NCI-H2171 (cell line): ENCODE results near the gene ATXN2L.
A peak's percentile ranks its signal among the peaks of the same experiment; 100 is the strongest.
"Not testable (repeated sequence)": the region's sequence is repeated elsewhere in the genome, so short reads cannot be mapped to it uniquely, and the experiment has no call there.

Source experiments
- DNase-seq: peaks from one replicate; lab custom pipeline; 2025; lab: John Stamatoyannopoulos, UW

Gene ATXN2L

DNA sequence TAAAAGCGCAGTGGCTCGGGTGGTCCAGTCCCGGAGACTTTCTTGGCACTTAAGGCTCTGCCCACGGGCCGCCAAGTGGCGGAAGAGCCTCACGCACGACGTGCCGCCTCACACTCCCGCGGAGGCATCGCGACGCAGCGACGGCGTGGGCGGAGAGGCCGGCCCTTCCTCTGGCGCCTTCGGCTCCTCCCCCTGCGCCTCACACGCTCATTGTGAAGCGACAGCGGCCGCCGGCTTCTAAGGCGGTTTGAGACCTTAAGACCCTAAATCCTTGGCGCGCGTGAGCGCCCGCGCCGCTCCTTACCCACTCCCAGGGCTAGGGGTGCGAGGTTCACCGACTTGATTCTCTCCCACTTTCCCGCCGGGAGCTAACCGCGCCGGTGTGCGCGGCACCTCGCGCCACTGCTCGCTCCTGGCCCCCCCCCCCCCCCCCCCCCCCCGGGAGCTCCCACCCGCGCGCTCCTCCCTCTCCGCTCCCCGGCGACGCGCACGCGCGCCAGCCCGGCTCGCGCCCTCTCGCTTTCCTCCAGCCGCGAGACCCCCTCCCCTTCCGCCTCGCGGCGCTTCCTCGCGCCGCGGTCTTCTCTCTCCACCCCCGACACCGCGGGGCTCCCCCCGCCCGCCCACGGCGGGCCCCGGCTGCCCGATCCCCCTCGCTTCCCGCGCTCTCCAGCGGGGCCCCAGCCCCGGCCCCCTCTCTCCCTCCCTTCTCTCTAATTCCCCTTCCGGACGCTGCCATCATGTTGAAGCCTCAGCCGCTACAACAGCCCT is at the start of gene ATXN2L:
Gene ATXN2L, plus strand, starts transcription at position 480 of the 771 bp plus-strand sequence. Its CDS starts 261 bp downstream, at position 741.
- DNase-seq: peak; percentile 93

DNA sequence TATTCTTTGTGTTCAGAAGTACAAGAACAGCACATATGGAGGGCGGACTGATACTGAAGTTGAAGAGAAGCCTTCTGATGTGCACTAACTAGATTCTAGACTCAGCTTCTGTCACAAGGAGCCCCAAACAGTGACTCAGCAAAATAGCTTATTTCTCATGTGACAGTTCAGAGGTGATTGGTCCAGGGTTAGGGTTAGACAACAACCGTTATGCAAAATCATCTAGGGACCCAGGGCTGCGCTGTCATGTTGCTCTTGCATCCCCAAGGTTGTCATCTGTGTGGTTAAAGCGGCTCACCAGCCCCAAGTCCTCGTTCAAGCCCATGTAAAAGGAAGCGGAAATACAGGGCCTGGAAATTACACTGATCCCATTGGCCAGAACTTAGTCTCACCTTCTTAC is 41.1 kb upstream of the ATXN2L start:
- not testable (repeated sequence) for DNase-seq

DNA sequence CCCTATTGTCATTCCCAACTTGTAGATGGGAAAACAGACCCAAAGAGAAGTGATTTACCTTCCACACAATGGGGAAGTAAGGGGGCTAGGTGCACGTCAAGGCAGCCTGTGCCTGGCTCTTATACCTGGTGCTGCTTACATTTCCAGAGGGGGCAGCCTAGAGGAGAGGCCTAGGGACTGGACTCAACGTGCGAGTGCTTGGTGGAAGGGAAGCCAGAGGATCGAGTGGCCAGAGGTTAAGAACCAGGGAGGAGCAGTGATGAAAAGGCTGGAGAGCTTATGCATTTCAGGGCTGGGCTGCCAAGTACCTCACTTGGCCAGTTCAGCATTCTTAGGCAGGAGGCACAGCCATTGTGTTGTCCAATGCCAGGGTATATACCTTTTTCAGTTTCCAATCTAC is 40.4 kb upstream of the ATXN2L start:
- not testable (repeated sequence) for DNase-seq

GRCh38 chr16:28802235-28803019 is 20.4 kb upstream of the ATXN2L start:
- DNase-seq: not testable (repeated sequence)

DNA sequence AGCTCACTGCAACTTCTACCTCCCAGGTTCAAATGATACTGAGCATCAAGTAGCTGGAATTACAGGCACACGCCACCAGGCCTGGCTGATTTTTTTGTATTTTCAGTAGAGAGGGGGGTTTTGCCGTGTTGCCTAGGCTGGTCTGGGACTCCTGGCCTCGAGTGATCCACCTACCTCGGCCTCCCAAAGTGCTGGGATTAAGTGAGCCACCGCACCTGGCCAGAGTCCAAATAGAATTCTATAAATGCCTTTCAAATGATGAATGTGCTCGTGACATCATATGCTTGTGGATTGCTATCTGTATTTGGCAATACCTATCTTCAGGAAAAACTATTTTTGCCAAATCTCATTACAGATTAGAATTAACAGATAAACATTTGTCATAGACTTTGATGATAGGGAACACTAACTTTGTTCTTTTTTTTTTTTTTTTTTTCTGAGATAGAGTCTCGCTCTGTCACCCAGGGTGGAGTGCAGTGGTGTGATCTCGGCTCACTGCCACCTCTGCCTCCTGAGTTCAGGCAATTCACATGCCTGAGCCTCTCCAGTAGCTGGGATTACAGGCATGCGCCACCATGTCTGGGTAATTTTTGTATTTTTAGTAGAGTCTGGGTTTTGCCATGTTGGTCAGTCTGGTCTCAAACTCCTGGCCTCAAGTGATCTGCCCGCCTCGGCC is 15.2 kb upstream of the ATXN2L start:
- DNase-seq: not testable (repeated sequence)

- DNase-seq: no peak
Measured at GRCh38 chr16:28820016-28820415, 2.8 kb upstream of the ATXN2L start.

- DNase-seq: not testable (repeated sequence)
Measured at GRCh38 chr16:28820546-28820945, 2.3 kb upstream of the ATXN2L start.

- no peak for DNase-seq
Measured at GRCh38 chr16:28821874-28822519, 802 bp upstream of the ATXN2L start.

GRCh38 chr16:28823291-28823872 is 583 bp downstream of the ATXN2L start:
- no peak for DNase-seq

- peak; percentile 95 for DNase-seq
Measured at GRCh38 chr16:28823873-28824716, 1.3 kb downstream of the ATXN2L start.

- no peak for DNase-seq
Measured at GRCh38 chr16:28824717-28824973, 1.8 kb downstream of the ATXN2L start.

DNA sequence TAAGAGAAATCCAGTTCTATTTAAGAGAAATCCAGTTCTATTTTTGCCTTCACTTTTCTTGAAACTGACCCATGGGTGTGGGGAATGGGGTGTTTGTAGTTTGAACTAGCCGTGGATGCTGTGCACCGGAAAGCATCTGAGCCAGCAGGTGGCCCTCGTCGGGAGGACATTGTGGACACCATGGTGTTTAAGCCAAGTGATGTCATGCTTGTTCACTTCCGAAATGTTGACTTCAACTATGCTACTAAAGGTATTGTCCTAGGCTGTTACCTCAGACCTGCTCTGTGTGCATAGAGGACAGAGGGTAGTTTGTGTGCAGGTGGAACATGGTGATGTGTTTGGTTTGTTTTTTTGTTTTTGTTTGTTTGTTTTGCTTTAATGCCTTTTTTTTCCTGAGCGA is 3.3 kb downstream of the ATXN2L start:
- DNase-seq: no peak

DNA sequence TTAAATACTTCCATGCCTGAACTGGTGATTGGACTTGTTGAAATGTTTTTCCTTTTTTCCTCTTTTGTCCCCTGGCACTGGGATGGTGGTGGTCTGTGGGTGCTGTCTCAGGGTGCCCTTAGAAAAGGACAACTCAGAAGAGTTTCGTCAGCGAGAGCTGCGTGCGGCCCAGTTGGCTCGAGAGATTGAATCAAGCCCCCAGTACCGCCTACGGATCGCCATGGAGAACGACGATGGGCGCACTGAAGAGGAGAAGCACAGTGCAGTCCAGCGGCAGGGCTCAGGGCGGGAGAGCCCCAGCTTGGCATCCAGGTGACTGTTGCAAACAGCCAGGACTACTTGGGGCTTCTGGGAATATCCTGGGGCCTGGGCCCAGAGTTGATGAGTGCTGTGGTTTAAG is 6.9 kb downstream of the ATXN2L start:
- no peak for DNase-seq

- DNase-seq: no peak
Measured at GRCh38 chr16:28830531-28830930, 7.7 kb downstream of the ATXN2L start.

DNA sequence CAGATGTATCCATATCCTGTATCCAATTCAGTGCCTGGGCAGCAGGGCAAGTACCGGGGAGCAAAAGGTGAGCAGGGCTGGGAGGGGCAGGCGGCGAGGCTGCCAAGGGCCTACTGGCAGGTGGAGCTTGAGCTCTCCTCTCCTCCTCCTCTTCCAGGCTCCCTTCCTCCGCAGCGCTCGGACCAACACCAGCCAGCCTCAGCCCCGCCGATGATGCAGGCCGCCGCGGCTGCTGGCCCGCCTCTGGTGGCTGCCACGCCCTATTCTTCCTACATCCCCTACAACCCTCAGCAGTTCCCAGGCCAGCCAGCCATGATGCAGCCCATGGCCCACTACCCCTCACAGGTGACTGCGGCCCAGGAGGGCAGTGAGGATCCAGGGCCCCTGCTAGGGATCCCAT is 11.6 kb downstream of the ATXN2L start:
- no peak for DNase-seq

DNA sequence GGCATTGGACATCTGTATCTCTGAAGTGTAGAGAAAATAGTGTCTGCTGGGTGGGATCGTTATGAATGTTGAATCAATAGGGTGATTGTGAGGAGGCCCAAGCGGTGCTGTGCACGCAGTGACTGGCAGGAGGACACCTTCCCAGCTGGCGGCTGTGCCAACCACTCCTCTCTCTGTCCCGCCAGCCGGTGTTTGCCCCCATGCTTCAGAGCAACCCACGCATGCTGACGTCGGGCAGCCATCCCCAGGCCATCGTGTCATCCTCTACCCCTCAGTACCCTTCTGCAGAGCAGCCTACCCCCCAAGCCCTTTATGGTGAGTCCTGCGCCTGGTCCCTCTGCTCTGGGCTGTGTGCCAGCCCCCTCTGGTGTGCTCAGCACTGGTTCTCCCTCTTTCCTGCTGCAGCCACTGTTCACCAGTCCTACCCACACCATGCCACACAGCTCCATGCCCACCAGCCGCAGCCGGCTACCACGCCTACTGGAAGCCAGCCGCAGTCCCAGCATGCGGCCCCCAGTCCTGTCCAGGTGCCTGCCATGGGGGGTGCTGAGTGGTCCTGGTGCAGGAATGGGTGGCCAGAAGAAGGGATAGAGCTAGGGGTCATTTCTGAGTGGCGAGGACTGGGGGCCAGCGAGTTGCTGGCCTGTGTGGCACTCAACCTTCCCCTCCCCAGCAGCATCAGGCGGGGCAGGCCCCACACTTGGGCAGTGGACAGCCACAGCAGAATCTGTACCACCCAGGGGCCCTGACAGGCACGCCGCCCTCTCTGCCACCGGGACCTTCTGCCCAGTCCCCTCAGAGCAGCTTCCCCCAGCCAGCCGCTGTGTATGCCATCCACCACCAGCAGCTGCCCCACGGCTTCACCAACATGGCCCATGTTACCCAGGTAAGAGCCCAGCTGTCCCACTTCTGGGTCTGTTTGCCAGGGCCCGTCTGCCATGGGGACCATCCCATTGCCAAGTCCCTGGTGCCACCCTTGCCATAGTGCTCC is 12.4 kb downstream of the ATXN2L start:
- no peak for DNase-seq

DNA sequence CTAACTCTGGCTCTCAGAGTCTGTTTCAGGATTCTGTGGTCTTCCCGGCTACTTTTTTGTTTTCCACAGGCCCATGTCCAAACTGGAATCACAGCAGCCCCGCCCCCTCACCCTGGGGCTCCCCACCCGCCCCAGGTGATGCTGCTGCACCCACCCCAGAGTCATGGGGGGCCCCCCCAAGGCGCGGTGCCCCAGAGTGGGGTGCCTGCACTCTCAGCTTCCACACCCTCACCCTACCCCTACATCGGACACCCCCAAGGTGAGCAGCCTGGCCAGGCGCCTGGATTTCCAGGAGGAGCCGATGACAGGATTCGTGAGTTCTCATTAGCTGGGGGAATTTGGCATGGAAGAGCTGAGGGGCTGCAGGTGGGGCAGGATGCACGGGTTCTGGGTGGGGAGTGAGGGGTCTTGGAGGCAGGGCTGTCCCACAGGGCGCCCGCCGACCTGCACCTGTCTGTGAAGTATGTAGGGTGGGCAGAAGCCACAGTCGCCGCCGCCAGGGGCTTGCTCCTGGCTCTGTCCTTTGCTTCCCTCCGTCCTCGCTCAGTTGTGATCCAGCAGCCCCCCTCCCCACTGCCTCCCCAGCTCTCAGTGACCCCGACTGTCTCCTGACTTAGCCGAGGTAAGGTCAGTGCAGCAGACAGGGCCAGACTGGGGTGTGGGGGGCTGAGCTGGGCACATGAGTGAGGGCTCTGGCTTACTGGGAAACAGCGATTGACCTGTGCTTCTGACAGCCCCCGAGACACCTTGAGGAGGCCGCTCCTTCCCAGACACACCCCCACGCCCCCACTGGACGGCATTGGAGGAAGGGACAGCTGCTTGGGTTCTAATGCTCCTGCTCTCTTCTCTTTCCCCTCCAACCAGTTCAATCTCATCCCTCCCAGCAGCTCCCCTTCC is 13.3 kb downstream of the ATXN2L start:
- DNase-seq: no peak

GRCh38 chr16:28836761-28837064 is 13.9 kb downstream of the ATXN2L start:
- DNase-seq: no peak
